Right lobe of liver (tissue), 4 donors: Measurements from ENCODE around the gene PSMG3.

Experiments
- CTCF ChIP-seq, 4 donors: fragments of 200-600 bp in 3 of 4; fragments of 450-650 bp in 1 of 4; IDR thresholded peaks; one replicate each; pipeline versions ENCODE4 v1.5.1 to v1.8.0; 2016 to 2022; ENCODE audit warnings: antibody characterized with exemption in 4 of 4, mild to moderate bottlenecking in 2 of 4
- POLR2A ChIP-seq: fragments of 450-650 bp; IDR thresholded peaks from one replicate; pipeline ENCODE4 v1.6.1; 2017; ENCODE audit warnings: antibody characterized with exemption, mild to moderate bottlenecking
- donor health status: DM: no; HTN: no; CAD: no.
- donor health status: DM: no; HTN: no; CAD: no.
- donor health status: DM: no; HTN: yes; CAD: no.

DNA sequence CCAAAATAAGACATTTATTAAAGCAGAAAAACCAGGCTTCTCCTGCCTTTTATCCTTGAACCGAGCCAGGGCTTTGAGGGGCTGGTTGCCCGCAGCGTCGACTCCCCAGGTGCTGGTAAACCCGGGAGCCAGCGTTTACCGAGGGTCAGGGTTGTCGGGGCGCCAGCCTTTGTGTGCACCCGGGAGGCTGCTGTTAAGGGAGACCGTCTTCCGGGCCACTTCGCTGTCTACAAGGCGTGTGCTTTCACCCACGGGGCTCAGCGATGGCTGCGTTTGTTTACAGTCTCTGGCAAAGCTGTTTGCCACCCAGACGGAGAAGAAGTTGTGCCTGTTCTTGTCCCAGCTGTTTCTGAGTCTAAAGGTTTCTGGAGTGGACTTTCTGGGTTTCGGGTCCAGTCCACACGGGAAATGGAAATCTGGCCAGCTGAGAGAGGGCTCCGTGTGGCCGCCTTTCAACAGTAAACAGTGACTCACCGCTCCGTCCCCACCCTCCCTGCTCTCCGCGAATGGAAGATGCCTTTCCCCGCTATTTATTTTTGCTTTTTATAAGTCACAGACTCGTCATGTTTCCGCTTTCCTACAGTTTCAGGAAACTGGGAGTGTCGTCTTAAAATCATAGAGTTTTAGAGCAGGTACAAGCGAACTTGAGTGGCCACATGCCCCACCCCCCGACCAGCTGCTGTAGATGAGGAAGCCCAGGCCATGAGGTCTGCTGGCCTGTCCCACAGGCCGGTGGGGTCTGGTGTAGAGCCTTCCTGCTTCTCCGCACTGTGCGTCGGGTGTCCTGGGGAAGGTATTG is 37.2 kb downstream of the PSMG3 start:
- TF ChIP-seq CTCF (IDR thresholded peaks at IDR 0.05) (no peak), POLR2A (peak; percentile 92)
